Measurements from ENCODE around the gene RPS6KA4.

- no peak for TF ChIP-seq ELF4 (IDR thresholded peaks at IDR 0.05)
- no peak for TF ChIP-seq PKNOX1 (IDR thresholded peaks at IDR 0.05)
- no peak for TF ChIP-seq FOXK2 (IDR thresholded peaks at IDR 0.05)
- TF ChIP-seq ARNT (IDR thresholded peaks at IDR 0.05), result no peak
- TF ChIP-seq SUZ12 (IDR thresholded peaks at IDR 0.05), result no peak
- TF ChIP-seq BHLHE40 (IDR thresholded peaks at IDR 0.05; ENCODE audit: borderline replicate concordance), result no peak
- no peak for TF ChIP-seq NFRKB (IDR thresholded peaks at IDR 0.05)
Observed at GRCh38 chr11:64314146-64314804, 44.7 kb upstream of the RPS6KA4 start.

All from HEK293T (cell line).